ENCODE results near the gene MLLT11.

MLLT11 gene

GRCh38 chr1:151065089-151065645 is 5.0 kb downstream of the MLLT11 start:
- no peak for DNase-seq (ENCODE audit: low spot score)
- Histone ChIP-seq H3K4me1 (ENCODE audit: insufficient read depth, poor library complexity, severe bottlenecking) (peaks cover 15% of the 10 kb centered on the region), H3K36me3 (ENCODE audit: low read depth) (no peaks in the 10 kb centered on the region), H3K4me3 (ENCODE audit: severe bottlenecking) (no peak overlapping the region), H3K27me3 (ENCODE audit: insufficient read depth, poor library complexity, severe bottlenecking) (no peaks in the 10 kb centered on the region), H3K27ac (ENCODE audit: poor library complexity, severe bottlenecking) (no peak overlapping the region), H3K9me3 (ENCODE audit: severe bottlenecking) (no peaks in the 10 kb centered on the region)
- TF ChIP-seq CTCF (IDR thresholded peaks at IDR 0.05; ENCODE audit: poor library complexity, severe bottlenecking): no peak
- ATAC-seq (ENCODE audit: low read depth): no peak

GRCh38 chr1:151067185-151067584 is 7.0 kb downstream of the MLLT11 start:
- DNase-seq (ENCODE audit: low spot score) (no peak), ATAC-seq (ENCODE audit: low read depth) (no peak)
- Histone ChIP-seq H3K4me3 (ENCODE audit: severe bottlenecking) (no peak overlapping the region), H3K27ac (ENCODE audit: poor library complexity, severe bottlenecking) (no peak overlapping the region), H3K4me1 (ENCODE audit: insufficient read depth, poor library complexity, severe bottlenecking) (peaks cover 8% of the 10 kb centered on the region), H3K27me3 (ENCODE audit: insufficient read depth, poor library complexity, severe bottlenecking) (no peaks in the 10 kb centered on the region), H3K36me3 (ENCODE audit: low read depth) (peaks cover 2% of the 10 kb centered on the region; the same call in 1 of the 2 replicates), H3K9me3 (ENCODE audit: severe bottlenecking) (no peaks in the 10 kb centered on the region)
- TF ChIP-seq CTCF (IDR thresholded peaks at IDR 0.05; ENCODE audit: poor library complexity, severe bottlenecking): no peak

GRCh38 chr1:151069103-151069486 is 8.9 kb downstream of the MLLT11 start:
- Histone ChIP-seq H3K9me3 (ENCODE audit: severe bottlenecking) (no peaks in the 10 kb centered on the region), H3K27me3 (ENCODE audit: insufficient read depth, poor library complexity, severe bottlenecking) (no peaks in the 10 kb centered on the region), H3K36me3 (ENCODE audit: low read depth) (peaks cover 2% of the 10 kb centered on the region; the same call in 1 of the 2 replicates), H3K27ac (ENCODE audit: poor library complexity, severe bottlenecking) (peak overlapping the region; percentile 94), H3K4me1 (ENCODE audit: insufficient read depth, poor library complexity, severe bottlenecking) (no peaks in the 10 kb centered on the region), H3K4me3 (ENCODE audit: severe bottlenecking) (no peak overlapping the region)
- TF ChIP-seq CTCF (IDR thresholded peaks at IDR 0.05; ENCODE audit: poor library complexity, severe bottlenecking): no peak
- DNase-seq (ENCODE audit: low spot score) (no peak), ATAC-seq (ENCODE audit: low read depth) (no peak)

- Histone ChIP-seq H3K4me3 (ENCODE audit: severe bottlenecking) (peak within 1 kb of the TSS; percentile 87), H3K4me1 (ENCODE audit: insufficient read depth, poor library complexity, severe bottlenecking) (no peaks in the 10 kb centered on the region), H3K27me3 (ENCODE audit: insufficient read depth, poor library complexity, severe bottlenecking) (no peaks in the 10 kb centered on the region), H3K27ac (ENCODE audit: poor library complexity, severe bottlenecking) (peak within 1 kb of the TSS; percentile 94), H3K9me3 (ENCODE audit: severe bottlenecking) (no peaks in the 10 kb centered on the region), H3K36me3 (ENCODE audit: low read depth) (peaks cover 2% of the 10 kb centered on the region; the same call in 1 of the 2 replicates)
- peak; percentile 97 for TF ChIP-seq CTCF (IDR thresholded peaks at IDR 0.05; ENCODE audit: poor library complexity, severe bottlenecking)
- ATAC-seq (ENCODE audit: low read depth): peak; percentile 86
- DNase-seq (ENCODE audit: low spot score): peak; percentile 89
Measured at GRCh38 chr1:151070474-151071276, 10.5 kb downstream of the MLLT11 start, which contains the start of gene GABPB2. TSS of gene GABPB2 (plus strand) at chr1:151070761. CDS start at chr1:151088190, 17,429 bp downstream.

Measured in RWPE2 (cell line).